ENCODE results near the gene STARD3.
A peak's percentile ranks its signal among the peaks of the same experiment; 100 is the strongest.

Gene STARD3

GRCh38 chr17:39660397-39661385, 23.7 kb downstream of the STARD3 start:
- no peak for DNase-seq

GRCh38 chr17:39661744-39662541, 25.0 kb downstream of the STARD3 start:
- DNase-seq, result no peak

- DNase-seq, result no peak
These were observed 25.8 kb downstream of the STARD3 start for GRCh38 chr17:39662551-39663339.

- no peak for DNase-seq
These were observed 26.4 kb downstream of the STARD3 start for GRCh38 chr17:39663340-39663687.

DNA sequence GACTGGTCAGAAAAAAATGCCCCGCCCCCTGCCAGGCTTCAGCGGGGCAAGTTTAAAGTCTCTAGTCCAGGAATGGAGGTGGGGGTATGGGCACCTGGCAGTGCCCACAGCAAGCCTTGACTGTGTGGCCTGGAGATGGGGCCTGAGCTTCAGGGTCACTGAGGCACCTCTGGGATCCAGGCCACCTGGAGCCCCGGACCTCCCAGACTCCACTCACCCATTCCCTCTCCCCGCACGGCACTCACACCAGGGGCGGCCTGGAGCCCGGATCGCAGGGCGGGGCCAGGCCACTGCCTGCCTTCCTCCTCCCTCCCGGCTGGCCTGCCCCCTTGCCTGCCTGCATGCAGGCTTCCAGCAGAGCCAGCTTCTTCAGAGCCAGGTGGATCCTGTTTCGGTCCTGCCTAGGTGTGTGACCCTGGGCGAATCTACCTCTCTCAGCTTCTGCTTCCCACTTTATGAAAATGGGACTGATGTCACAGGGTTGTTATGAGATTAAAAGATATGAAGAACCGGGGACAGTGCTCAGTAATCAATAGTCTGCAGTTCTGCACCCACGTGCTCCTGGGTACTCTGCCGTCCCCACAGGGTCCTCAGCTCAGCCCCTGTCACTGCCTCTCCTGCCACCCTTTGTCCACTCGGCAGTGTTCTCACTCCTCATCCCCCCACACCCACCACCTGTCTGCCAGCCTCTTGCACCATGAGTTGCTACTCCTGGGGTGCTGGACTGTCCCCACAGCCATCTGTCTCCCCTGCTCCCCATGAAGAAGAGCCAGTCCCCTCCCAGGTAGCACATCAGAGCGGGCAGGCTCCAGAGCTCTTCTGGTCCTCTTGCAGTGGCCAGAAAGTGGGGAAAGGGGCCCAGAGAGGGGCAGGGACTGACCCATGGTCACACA, 27.0 kb downstream of the STARD3 start:
- DNase-seq, result no peak

GRCh38 chr17:39664581-39665561, 27.9 kb downstream of the STARD3 start, which contains the start of gene TCAP:
TCAP (plus strand) TSS chr17:39665349; CDS start chr17:39665360, 11 bp downstream.
- no peak for DNase-seq

DNA sequence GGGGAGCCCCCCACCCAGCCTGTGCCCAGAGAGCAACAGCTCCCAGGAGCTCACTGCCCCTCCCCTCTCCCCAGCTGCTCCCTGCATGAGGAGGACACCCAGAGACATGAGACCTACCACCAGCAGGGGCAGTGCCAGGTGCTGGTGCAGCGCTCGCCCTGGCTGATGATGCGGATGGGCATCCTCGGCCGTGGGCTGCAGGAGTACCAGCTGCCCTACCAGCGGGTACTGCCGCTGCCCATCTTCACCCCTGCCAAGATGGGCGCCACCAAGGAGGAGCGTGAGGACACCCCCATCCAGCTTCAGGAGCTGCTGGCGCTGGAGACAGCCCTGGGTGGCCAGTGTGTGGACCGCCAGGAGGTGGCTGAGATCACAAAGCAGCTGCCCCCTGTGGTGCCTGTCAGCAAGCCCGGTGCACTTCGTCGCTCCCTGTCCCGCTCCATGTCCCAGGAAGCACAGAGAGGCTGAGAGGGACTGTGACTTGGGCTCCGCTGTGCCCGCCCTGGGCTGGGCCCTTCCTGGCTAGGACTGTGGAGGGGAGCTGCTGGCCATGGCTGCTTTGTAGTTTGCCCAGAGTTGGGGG, 28.8 kb downstream of the STARD3 start:
- DNase-seq, result peak; percentile 9

GRCh38 chr17:39666231-39666600, 29.3 kb downstream of the STARD3 start:
- DNase-seq, result no peak

DNA sequence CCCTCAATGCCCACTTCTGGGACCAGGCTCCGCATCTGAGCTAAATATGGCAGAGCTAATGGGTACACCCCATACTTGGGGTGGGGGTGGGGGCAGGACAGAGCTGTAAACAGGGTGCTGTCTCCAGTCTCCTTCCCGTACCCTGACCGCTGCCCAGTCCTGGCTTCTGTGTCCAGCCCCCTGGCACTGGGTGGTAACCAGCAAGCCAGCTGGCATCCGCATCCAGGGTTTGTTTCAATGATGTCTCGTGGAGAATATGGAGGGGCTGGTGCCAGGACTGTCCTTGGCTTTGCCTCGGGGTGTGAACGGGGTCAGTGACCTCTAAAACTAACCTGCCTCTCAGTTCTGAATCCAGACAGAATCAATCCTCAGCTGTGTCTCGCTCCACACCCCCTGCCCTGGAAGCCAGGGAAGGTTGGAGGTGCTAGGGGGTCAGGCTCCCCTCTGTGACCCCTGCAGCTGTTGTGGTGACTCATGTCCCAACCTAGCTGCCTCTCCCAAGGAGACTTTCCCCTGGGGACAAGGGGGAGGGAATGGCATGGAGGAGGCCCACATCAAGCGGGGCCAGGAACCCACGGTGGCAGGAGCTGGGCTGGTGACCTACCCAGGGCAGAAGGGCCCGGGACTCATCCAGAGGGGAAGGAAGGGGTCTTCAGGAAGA, 29.8 kb downstream of the STARD3 start:
- no peak for DNase-seq

- no peak for DNase-seq
These were observed 30.5 kb downstream of the STARD3 start for GRCh38 chr17:39667262-39667944.

- DNase-seq, result peak; percentile 58
These were observed 31.3 kb downstream of the STARD3 start, which contains the start of gene PNMT for GRCh38 chr17:39667945-39668924. PNMT (plus strand) TSS chr17:39668453; CDS start chr17:39668476, 23 bp downstream.

- no peak for DNase-seq
These were observed 33.2 kb downstream of the STARD3 start for GRCh38 chr17:39669897-39670735.

DNA sequence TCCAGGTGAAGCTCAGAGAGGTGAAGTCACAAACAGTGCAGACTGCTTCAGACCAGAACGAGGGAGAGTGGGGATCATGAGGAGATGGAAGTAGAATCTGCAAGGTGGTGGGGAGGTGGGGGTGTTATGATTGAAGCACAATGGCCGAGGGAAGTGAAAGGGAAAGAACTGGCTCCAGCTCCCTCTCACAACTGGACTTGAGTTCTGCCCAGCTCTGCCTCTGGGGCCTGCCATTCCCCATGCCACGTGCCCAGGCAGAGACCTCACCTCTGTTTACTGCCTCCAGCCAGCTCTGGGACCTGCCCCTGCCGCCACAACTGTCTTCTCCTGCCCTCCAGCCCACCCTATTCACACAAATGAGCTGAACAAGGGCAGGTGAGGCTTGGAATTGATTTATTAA, 33.8 kb downstream of the STARD3 start:
- no peak for DNase-seq

DNA sequence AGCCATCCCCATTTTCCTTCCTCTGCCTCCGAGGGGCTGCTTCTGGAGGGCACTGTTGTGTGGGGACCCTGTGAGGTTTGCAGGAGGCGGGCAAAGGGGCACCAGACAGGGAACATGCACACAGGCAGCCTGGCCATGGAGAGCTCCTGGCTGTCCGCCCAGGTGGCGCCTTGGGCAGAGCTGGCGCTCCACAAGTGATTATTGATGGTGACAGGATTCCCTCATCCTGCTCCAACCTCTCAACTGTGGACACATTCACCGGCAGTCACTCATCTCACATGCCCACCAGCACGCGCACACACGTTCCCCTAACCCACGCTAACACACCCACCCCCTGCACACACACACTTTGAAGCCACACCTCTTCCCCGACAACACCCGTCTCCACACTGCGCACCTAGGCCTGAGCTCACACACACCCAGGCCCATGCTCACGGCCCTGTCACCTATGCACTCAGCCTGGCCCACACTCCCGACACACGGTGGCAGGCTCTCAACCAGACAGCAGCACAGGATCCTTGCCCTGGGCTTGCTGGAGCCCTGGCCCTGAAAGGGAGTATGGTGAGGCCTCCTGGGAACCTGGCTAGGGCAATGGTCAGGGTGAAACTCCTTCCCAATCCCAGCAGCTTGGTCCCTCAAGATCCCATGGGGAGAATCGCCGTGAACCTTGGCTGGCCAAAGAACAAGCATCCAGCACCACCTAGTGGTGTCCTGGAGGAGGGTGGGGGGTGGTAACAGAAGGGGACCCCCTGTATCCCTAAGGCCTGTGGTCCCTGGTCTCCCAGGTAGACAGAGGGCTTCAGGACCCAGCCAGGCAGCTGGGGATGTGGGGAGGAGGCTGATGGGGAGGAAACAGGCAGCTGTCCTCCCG, 34.9 kb downstream of the STARD3 start:
- DNase-seq, result no peak

GRCh38 chr17:39672522-39673334, 35.8 kb downstream of the STARD3 start:
- DNase-seq, result no peak
